NOMO-1 treated with dmso at 0.1 percent for 144 hours (cell line): ENCODE data around the gene ARID5A.
"Not testable (repeated sequence)": the region's sequence is repeated elsewhere in the genome, so short reads cannot be mapped to it uniquely, and the experiment has no call there.

Experiments used
- DNase-seq: peaks from one replicate; lab custom pipeline; 2025; ENCODE audit not compliant: unreplicated experiment; lab: John Stamatoyannopoulos, UW

Gene ARID5A

GRCh38 chr2:96539215-96539920, 2.8 kb downstream of the ARID5A start:
- DNase-seq = no peak

GRCh38 chr2:96540136-96540535, 3.6 kb downstream of the ARID5A start:
- no peak for DNase-seq

- DNase-seq = no peak
Observed at GRCh38 chr2:96541398-96542152, 5.0 kb downstream of the ARID5A start.

- no peak for DNase-seq
Observed at GRCh38 chr2:96542357-96542977, 5.9 kb downstream of the ARID5A start.

DNA sequence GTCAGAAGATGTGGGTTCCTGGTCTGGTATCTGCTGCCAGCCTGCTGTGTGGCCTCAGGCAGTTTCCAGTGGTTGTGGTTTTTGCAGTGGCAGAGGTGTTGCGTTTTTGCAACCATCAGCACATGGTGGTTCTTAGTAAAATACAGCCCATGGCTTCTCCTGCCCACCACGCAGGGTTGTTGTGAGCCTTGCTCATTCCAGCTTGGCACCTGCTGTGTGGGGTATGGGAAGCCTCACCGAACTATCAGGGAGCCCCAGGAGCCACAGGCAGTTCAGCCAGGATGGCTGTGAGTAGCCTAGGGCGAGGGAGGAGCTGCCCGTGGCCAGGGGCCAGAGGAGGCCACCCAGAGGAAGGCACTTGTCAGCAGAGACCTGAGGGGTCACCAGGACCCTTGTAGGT, 9.8 kb downstream of the ARID5A start:
- DNase-seq = no peak

DNA sequence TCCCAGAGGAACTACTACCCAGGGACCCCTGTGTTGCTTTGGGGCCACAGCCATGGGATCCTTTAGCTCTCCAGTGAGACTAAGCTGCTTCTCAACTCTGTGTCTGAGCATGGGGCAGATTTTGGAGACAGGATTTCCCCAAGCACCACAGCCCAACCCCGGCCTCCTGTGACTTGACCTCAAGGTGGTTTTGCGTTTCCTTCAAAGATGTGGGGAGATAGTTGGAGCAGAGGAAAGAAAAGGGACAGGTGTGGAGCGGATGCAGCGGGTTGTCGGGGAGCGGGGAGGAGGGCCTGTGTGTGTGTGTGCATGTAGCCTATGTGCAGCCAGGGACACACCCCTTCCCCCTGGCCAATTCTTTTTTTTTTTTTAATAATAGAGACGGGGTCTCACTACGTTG, 10.2 kb downstream of the ARID5A start:
- DNase-seq = no peak

- DNase-seq = no peak
Observed at GRCh38 chr2:96547203-96547641, 10.7 kb downstream of the ARID5A start.

- no peak for DNase-seq
Observed at GRCh38 chr2:96547731-96548171, 11.2 kb downstream of the ARID5A start.

DNA sequence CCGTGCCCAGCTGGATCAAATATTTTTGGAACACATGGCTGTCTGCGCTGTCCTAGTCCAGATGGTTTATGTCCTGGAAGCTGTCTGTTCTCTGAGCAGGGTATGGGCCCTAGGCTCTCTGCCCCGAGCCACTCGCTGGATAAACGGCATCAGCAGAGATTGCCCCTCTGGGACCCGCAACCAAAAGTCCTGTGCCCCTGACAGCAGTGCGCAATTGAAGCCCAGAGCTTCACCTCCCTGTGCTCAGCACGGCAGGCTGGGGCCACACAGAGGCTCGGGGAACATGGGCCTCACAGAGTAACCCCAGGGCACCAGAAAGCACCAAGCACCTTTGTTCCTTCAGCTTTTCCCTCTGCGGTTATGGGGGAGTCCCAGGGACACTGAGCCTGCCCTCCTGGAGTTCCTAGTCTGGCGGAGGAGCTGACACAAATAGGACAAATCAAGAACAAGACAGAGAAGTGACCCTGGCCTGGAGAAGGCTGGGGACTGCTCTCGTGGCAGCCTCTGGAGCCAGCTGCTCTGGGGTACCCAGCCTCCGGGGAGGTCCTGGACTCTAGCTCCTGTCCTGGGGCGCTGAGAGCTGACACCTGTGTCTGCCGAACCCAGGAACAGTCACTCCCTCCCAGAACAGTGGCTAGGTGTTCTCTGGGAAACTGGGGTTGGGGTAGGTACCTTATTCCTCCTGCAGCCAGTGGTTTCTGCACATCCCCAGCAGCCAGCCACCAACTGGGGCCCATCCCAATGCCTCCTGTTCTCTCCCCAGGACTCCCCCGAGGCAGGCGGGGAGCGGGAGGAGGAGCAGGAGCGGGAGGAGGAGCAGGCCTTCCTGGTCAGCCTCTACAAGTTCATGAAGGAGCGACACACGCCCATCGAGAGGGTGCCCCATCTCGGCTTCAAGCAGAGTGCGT, 12.3 kb downstream of the ARID5A start:
- DNase-seq = no peak

- no peak for DNase-seq
Observed at GRCh38 chr2:96549466-96549785, 12.9 kb downstream of the ARID5A start.

GRCh38 chr2:96549967-96550786, 13.6 kb downstream of the ARID5A start:
- DNase-seq = no peak

GRCh38 chr2:96550787-96551604, 14.4 kb downstream of the ARID5A start:
- no peak for DNase-seq

GRCh38 chr2:96551605-96552314, 15.2 kb downstream of the ARID5A start:
- no peak for DNase-seq

- DNase-seq = no peak
Observed at GRCh38 chr2:96552315-96553175, 16.0 kb downstream of the ARID5A start.

GRCh38 chr2:96553176-96553956, 16.8 kb downstream of the ARID5A start:
- no peak for DNase-seq

DNA sequence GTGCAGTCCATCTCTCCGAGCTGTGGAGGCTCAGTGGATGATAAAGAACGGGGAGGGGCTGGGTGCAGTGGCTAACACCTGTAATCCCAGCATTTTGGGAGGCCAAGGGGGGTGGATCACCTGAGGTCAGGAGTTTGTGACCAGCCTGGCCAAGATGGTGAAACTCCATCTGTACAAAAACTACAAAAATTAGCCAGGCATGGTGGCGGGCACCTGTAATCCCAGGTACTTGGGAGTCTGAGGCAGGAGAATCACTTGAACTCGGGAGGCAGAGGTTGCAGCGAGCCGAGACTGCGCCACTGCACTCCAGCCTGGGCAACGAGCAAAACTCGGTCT, 17.4 kb downstream of the ARID5A start:
- DNase-seq = not testable (repeated sequence)
